ENCODE data around the gene C22orf39.

Gene C22orf39

GRCh38 chr22:19394274-19395050 is 53.0 kb downstream of the C22orf39 start:
- TF ChIP-seq CTCF (IDR thresholded peaks at IDR 0.05; ENCODE audit: low read depth, low read length, missing control alignments): no peak
- no peak for DNase-seq (ENCODE audit: extremely low read depth, low read depth)
- H3K4me3 ChIP-seq (replicated peaks; ENCODE audit: low read depth, low read length): no peak overlapping the region

GRCh38 chr22:19393704-19394103 is 53.8 kb downstream of the C22orf39 start:
- H3K4me3 ChIP-seq (replicated peaks; ENCODE audit: low read depth, low read length): no peak overlapping the region
- DNase-seq (ENCODE audit: extremely low read depth, low read depth): no peak
- TF ChIP-seq CTCF (IDR thresholded peaks at IDR 0.05; ENCODE audit: low read depth, low read length, missing control alignments): no peak
